Body of pancreas (tissue), 4 donors: Measurements from ENCODE around the gene CD34. TPM values are rescaled to one million over a fixed set of nuclear protein-coding genes. Genes with fewer than 3 reads are reported as not detected.
A peak's percentile ranks its signal among the peaks of the same experiment; 100 is the strongest.

Experiments used
- ATAC-seq: fragments of 150-250 bp; one replicate; pipeline ENCODE4 v1.9.1; 2016
- DNase-seq, 4 donors: peaks; one replicate each; pipeline ENCODE4 v3.0.0-alpha.2; 2019
- H3K27ac ChIP-seq, 4 donors: fragments of 200-600 bp; sonication (generic); 1 replicate in 3 of 4; 2 replicates in 1 of 4; pipeline versions ENCODE4 v1.5.1 to v1.6.1; 2016 to 2019; ENCODE audit warnings: mild to moderate bottlenecking in 1 of 4, mixed read lengths in 1 of 4, moderate library complexity in 1 of 4
- H3K27me3 ChIP-seq, 2 donors: fragments of 200-600 bp; sonication (generic); one replicate each; pipeline ENCODE4 v1.6.0; 2016; ENCODE audit warnings: mild to moderate bottlenecking in 1 of 2
- H3K36me3 ChIP-seq, 2 donors: fragments of 200-600 bp; sonication (generic); replicated peaks in 1 of 2; 2 replicates each; pipeline ENCODE4 v1.5.1; 2016; ENCODE audit warnings: low read depth in 2 of 2; ENCODE audit not compliant: insufficient read depth in 1 of 2
- H3K4me1 ChIP-seq: fragments of 200-600 bp; sonication (generic); one replicate; pipeline ENCODE4 v1.6.0; 2016
- H3K4me3 ChIP-seq, 2 donors: fragments of 200-600 bp; sonication (generic); 1 replicate in 1 of 2; 2 replicates in 1 of 2; pipeline ENCODE4 v1.5.1; 2016 to 2019
- H3K9me3 ChIP-seq, 3 donors: fragments of 200-600 bp; sonication (generic); 1 replicate in 2 of 3; 2 replicates in 1 of 3; pipeline ENCODE4 v1.5.1; 2016
- CTCF ChIP-seq, 7 experiments: fragments of 450-650 bp in 4 of 7; fragments of 200-600 bp in 3 of 7; sonication (generic) in 3 of 7; IDR thresholded peaks; one replicate each; pipeline ENCODE4 v1.5.1; 2016 to 2019; ENCODE audit warnings: antibody characterized with exemption in 7 of 7
- POLR2A ChIP-seq, 3 donors: fragments of 450-650 bp; IDR thresholded peaks; one replicate each; pipeline ENCODE4 v1.6.1; 2016; ENCODE audit warnings: antibody characterized with exemption in 3 of 3, mild to moderate bottlenecking in 2 of 3
- WGBS, 2 donors: methylation state at CpG; one replicate each; pipeline ENCODE4 v1.1.5; 2017; 5-methylcytosine and 5-hydroxymethylcytosine counted together
- intact Hi-C: fragments of 100-400 bp; cut with DNase I; formaldehyde crosslinking; loops from one replicate; pipeline ENCODE4 v1.15.1; 2023
- total RNA-seq, 2 donors: library from RNA; depleted of rRNA; stranded (reverse); fragments of >200 nt; gene quantifications; one replicate each; pipeline ENCODE4 v1.1.0, GENCODE V29; 2016

CD34 gene
- total RNA-seq, 2 donors from 2014 or later: 11.5 to 14.8 TPM

DNA sequence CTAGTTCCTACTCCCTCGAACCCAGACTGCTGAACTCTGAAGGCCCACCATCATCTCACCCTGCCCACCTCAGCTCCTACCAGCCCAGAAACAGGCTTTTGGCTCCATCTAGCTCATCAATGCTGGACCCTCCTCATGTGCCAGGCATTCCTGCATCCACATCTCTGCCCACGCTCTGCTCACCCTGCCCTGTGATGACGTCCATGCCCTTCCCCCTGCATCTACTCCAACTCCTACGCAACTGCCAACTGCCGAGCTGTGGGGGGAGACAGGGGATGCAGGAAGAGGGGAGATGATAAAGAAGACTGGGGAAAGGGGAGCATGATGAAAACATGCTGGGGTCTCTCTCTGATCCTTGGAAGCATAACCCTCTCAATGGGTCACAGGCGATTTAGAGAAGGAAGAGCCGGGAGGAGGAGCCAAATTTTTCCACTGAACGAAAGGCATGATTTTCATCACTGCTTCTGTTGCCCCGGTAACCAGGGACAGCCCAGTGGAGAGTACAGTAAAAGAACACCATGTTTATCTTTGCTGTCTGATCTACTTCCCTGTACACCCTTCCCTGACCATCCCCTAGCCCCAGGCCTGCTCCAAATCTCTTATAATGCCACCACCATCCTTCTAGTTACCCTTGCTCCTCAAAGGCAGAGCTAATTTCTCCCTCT lies 44.3 kb downstream of the CD34 start:
- ATAC-seq (no peak), DNase-seq (peak; percentile 30 to 75 (median 50))
- H3K27me3 ChIP-seq: no peaks in the 10 kb centered on the region
- H3K4me1 ChIP-seq: peaks cover 42% of the 10 kb centered on the region
- TF ChIP-seq CTCF (IDR thresholded peaks at IDR 0.05): no peak
- TF ChIP-seq POLR2A (IDR thresholded peaks at IDR 0.05): no peak
- intact Hi-C loops: loop anchor here (5.0 kb wide), 1 partner anchor 34 kb away; no protein-coding TSS in a partner anchor
- H3K27ac ChIP-seq: peak overlapping the region in 3 of 4 donors; percentile 82 to 88 (median 87)
- H3K9me3 ChIP-seq: no peaks in the 10 kb centered on the region
- WGBS, 2 donors: 67 to 72% methylated on average over 9 of the region's 9 CpGs
- no peak overlapping the region for H3K4me3 ChIP-seq
- H3K36me3 ChIP-seq: no peaks in the 10 kb centered on the region

GRCh38 chr1:207863893-207864535 lies 46.9 kb downstream of the CD34 start:
- Histone ChIP-seq H3K27ac (peak overlapping the region in 1 of 4 donors; percentile 16), H3K36me3 (no peaks in the 10 kb centered on the region), H3K27me3 (no peaks in the 10 kb centered on the region), H3K4me1 (peaks cover 33% of the 10 kb centered on the region), H3K4me3 (no peak overlapping the region), H3K9me3 (no peaks in the 10 kb centered on the region)
- DNase-seq (no peak), ATAC-seq (no peak)
- 61 to 72% methylated on average over 8 of the region's 8 CpGs for WGBS, 2 donors
- intact Hi-C loops: no loop called here
- no peak for TF ChIP-seq POLR2A (IDR thresholded peaks at IDR 0.05)
- no peak for TF ChIP-seq CTCF (IDR thresholded peaks at IDR 0.05)

GRCh38 chr1:207862241-207862787 lies 48.6 kb downstream of the CD34 start:
- Histone ChIP-seq H3K36me3 (no peaks in the 10 kb centered on the region), H3K4me1 (peaks cover 23% of the 10 kb centered on the region), H3K9me3 (no peaks in the 10 kb centered on the region), H3K27me3 (no peaks in the 10 kb centered on the region), H3K4me3 (no peak overlapping the region), H3K27ac (no peak overlapping the region)
- WGBS, 2 donors: 66 to 76% methylated on average over 2 of the region's 2 CpGs
- TF ChIP-seq POLR2A (IDR thresholded peaks at IDR 0.05): no peak
- no peak for TF ChIP-seq CTCF (IDR thresholded peaks at IDR 0.05)
- intact Hi-C loops: no loop called here
- DNase-seq (no peak), ATAC-seq (no peak)

- 60 to 61% methylated on average over 7 to 9 of the region's 9 CpGs for WGBS, 2 donors
- intact Hi-C loops: no loop called here
- TF ChIP-seq POLR2A (IDR thresholded peaks at IDR 0.05): no peak
- no peak for TF ChIP-seq CTCF (IDR thresholded peaks at IDR 0.05)
- no peaks in the 10 kb centered on the region for H3K27me3 ChIP-seq
- H3K9me3 ChIP-seq: no peaks in the 10 kb centered on the region
- no peaks in the 10 kb centered on the region for H3K36me3 ChIP-seq
- no peak overlapping the region for H3K4me3 ChIP-seq
- peaks cover 17% of the 10 kb centered on the region for H3K4me1 ChIP-seq
- ATAC-seq (no peak), DNase-seq (peak in 1 of 4 donors; percentile 26)
- peak overlapping the region in 1 of 4 donors; percentile 4 for H3K27ac ChIP-seq
These were observed 49.3 kb downstream of the CD34 start for GRCh38 chr1:207861442-207862177.
